NCI-H82 treated with DMSO at 0.1 percent for 48 hours (cell line): ENCODE data around the gene MICU1.
"Not testable (repeated sequence)": the region's sequence is repeated elsewhere in the genome, so short reads cannot be mapped to it uniquely, and the experiment has no call there.

Experiments used
- DNase-seq: peaks from one replicate; lab custom pipeline; 2025; ENCODE audit not compliant: unreplicated experiment; lab: John Stamatoyannopoulos, UW

Gene MICU1

DNA sequence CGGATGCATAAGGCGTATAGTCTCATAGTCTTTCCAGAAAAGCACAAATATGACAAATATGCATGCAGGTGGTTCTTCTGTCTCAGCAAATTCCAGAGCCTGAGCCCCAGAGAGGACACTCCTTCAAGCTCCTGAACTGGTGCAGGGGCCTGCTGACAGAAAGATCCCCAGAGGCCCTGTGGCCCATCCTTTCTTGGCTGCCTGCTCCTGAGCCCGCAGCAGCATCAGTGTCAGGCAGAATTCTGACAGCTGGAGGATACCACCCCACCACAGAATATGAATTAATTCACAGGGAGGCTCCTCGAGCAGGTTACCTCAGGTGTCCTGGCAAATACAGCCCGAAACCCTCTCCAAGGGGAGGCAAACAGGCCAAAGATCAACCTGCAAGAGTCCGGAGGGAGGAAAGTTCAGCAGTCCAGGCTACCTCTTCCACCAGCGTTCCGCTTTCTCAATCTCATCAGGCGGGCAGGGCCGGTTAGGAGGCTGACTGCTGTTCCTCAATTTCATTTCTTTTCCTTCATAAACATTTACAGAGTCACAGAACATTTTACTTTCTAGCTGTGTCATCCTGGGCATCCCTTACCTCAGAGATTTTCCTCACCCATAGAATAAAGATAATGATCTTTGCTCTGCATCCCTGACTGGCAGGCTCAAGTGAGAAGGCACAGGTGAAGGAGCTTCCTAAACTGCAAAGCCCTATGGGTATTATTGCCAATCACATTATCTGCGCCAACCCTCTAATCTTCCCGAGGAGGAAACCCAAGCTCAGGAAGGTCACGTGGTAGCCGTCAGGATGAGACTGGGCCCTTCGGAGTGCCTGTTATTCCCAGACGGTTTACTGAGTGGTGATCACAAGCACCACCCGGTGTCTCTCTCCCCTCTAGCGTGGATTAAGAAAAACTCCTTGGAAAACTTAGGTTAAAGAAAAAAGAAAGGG lies 272.6 kb downstream of the MICU1 start:
- peak; percentile 77 for DNase-seq

DNA sequence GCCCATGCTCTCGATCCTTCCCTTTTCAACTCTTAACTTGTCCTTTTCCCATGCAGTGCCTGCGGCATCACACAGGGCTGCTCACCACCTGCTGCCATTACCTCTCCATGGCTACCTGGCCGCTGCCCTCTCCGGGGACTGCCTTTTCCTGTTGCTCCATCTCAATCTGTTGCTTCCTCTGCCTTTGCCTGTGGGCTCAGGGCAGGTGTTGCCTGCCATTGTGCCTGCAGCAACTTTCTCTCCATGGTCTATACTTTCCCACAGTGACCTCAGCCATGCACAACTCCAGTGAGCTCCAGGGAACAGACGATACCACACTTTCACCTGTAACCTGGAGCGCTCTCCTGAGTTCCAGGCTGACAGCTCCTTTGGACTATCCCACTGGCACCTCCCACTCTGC lies 274.4 kb downstream of the MICU1 start:
- no peak for DNase-seq

DNA sequence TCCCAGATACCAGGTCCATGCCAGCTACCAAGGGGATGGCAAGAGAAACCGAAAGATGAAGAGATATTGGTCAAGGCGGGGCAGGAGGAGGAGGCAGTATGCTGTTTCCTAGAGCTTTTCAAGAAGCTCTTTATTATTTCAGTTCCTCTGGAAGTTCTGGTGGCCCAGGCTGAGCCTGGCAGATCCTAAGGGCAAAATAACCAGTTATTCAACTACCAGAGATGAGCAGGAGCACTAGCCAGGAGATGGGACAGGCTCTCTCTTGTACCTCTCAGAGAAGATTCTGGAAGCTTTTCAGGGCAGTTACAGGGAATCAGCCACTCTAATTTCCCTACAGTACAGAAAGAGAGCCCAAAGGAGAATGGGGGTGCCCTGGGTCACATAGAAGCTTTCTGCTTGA lies 276.4 kb downstream of the MICU1 start:
- no peak for DNase-seq

DNA sequence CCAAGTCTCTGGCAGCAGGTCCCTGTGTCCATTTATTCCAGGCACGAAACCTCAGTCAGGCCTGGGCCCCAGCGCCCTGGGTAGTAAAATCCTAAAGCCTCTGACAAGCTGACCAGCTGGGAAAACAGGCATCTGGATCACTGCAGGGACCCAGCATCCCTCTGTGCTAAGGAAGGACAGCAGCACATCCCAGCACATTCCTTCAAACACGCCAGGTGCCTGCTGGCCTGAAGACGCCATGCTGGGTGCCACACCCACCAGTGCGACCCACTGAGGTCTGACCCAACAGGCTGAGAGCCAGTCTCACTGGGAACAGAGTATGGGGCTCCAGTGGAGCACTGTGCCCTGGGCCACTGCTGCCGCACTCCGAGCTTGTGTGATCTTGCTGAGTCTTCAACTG lies 277.6 kb downstream of the MICU1 start:
- no peak for DNase-seq

DNA sequence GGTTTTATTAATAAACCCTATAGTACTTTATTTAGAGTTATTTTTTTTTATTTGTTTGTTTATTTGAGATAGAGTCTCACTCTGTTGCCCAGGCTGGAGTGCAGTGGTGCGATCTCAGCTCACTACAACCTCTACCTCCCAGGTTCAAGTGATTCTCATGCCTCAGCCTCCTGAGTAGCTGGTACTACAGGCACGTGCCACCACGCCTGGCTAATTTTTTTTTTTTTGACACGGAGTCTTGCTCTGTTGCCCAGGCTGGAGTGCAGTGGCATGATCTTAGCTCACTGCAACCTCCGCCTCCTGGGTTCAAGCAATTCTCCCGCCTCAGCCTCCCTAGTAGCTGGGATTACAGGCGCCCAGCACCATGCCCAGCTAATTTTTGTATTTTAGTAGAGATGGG lies 279.8 kb downstream of the MICU1 start:
- DNase-seq, result not testable (repeated sequence)

DNA sequence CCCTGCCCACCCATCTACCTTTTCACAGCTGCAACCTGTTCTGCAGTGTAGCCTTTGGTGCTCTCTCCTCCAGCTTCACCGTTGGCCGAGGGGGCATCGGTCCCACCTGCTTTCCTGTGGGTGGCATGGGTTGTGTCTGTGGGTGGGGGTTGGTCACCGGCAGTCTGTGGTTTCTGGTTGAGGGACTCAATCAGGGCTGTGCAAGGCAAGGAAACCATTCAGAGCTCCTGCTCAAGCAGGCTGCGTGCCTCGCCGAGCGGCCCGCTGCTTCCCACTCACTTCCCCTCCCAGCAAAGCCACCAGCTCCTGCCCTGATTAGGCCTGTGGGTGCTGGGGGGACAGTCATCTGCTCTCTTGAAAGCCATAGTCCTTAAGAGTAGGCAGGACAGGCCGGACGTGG lies 280.9 kb downstream of the MICU1 start:
- DNase-seq, result no peak

DNA sequence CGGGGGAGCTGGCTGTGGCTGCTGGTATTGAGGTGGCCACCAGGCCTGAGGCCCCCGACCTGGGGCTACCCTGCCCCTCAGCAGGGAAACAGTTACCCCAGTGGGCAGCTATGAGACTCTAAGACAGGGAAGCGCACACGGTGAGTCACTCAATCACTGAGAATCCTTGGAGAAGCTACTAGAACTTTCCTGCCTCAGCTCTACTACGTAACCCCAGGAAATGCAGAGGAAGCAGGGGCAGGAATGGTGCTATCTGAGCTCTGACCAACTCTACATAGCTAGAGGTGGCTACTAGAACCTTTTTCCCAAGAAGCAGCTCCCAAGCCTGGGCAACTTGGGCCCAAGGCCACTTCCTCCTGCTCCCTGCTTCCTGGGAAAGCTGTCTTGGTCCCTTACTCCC lies 283.0 kb downstream of the MICU1 start:
- no peak for DNase-seq

DNA sequence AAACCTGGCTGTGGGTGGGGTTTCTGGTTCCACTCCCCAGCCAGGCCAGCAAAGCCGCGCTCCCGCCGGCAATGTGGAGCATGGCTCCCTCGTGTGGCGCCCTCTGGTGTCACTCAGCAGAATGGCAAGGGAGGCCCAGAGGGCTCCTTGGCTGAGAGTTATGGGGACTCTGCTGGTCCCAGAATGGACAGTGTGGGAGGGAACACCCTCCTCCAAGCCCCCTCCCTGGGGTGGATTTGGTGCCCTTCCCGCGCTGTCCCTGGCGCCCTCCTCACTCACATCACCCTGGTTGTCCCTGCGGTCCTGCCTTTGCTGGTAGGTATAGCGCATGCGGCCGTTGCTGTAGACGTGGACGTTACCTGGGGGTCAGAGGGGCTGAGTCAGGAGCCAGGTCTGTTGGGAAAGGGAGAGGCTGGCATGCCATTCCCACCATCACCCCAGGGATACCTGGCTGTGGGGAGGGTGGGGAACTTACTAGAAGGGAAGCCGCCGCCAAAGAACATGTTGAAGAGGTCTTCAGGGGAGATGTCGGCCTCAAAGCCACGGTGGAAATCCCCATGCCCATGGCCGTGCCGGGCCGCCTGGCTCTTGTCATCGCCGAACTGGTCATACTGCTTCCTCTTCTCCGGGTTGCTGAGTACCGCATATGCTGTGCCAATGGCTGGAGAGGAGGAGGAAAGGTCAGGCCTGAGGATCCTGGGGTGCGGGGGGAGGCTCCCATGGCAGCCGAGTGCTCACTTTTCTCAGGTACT lies 285.2 kb downstream of the MICU1 start:
- DNase-seq, result no peak

DNA sequence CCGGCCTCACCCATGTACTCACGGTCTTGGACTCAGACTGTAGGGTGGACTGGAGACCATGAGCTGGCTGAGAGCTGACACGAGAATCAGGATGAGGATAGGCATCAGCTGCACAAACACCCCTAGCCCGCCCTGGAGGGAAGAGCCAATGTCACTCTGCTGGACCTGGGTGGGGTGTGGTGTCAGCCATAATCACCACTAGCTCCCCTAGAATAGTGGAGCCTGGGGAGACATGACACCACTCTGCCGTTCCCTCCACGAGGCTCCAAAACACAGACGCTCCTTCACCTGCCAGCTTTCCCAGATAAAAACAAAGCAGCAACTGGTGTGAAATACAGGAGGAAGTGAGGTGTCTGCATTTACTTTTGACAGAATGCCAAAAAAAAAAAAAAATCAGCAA lies 287.7 kb downstream of the MICU1 start:
- no peak for DNase-seq

DNA sequence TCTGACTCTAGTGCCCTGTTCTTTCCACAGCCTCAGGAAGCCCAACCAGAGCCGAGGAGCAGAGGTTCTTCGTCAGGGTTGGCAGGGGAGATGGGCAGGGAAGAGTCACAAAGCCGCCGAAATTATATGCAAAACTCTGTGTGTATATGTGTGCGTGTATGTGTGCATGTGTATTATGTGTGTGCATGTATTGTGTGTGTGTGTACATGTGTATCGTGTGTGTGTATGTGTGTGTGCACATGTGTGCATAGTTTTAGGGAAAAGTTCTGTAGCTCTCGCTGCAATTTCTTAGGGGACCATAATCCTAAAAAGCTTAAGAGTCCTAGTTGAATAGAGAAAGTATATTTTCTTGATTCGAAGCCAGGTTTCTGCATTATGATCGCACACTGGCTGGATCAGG lies 288.2 kb downstream of the MICU1 start:
- no peak for DNase-seq

DNA sequence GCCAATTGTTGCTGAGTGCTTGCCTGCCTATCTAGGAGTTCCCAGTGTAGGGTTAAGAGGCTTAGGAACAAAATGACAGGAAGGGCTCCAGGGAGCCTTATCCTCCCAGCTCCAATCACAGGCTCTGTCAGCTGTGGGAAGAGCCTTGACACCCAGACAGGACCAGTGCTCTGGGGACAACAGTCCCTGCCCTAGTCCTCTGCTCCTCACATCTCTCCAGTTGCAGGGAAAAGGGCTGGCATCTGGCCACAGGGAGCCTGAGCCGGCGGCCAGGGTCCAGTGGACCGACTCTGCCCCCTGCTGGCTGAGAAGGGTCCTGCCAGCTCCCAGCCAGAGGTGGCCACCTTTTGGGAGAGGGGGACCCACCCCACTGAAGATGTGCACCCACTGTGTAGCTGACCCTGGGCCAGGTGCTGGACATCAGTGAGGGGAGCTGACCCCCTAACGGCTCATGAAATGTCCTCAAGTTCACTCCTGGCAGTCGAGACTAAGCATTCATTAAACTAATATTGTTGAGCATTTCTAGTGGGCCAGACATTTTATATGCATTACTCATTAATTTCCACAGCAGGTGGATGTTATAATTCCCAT lies 288.7 kb downstream of the MICU1 start:
- DNase-seq, result peak; percentile 64

DNA sequence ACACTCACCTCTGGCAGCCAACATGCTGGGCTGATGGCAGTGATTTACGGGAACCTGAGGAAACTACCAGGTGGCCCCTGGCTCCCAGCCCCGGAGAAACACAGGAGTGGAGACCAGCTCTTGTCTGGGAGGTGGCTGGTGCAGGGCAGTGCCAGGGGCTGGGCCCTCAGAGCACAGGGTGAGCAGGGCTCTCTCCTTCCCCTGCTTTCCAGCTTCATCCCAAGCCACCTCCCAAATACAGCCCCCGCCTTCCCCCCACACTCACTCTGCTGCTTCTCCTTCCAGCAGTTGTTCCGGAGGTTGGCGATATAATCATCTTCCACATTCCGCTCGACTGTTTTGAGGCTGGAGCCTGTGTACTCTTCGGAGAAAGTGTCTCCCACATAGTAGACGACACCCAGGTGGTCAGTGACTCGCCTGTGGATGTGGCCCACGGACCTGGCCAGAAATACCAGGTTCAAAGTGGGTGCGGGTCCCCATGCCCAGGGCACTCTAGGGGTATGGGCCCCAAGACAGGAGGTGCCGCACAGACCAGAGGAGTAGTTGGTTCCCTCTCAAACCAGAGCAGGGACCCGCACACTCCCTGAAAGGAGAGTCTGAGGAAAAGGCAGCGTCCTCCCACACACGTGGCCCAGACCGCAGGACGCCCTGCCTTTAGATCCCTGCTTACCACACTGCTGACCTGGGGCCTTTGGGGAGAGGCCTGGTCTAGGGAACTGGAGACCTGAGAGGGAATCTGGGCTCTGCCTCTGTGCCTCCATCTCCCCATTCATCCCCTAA lies 289.4 kb downstream of the MICU1 start:
- no peak for DNase-seq

DNA sequence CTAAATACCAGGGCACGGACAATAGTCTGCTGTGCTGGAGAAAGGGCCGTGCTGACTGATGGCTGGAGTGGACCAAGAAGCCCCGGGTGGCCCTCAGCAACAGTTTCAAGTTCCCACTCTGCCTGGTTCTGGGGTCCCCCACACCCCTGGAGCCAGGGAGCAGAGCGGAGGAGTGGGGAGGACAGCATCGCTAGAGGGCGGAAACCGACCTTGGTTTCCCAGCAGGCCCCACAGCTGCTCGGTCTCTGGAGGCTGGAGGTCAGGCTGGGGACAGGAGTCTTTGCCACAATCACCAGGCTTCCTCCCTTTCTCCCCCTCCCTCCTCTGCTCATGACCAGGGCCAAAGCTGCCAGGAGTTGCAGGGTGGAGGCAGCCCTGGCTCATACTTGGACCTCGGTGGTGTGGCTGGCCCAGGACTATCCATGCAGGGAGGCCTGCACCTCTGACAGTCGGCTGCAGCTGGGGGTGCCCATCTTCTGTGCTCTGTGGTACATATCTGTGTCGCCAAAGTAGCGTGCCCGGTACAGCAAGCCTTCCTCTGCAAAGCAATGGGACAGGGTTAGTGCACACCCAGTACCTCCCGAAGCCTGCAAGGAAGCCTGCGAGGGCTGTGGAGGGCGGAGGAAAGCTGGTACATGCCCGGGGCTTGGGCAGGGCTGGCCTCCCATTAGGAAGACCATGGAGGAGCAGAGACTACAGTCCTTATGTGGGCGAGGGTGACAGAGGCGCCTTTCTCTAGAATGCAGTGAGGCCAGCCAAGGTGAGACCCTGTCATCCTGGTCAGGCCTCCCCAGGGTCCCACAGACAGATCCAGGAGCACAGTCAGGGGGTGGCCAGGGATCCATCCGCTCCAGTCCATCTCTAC lies 290.3 kb downstream of the MICU1 start:
- no peak for DNase-seq

DNA sequence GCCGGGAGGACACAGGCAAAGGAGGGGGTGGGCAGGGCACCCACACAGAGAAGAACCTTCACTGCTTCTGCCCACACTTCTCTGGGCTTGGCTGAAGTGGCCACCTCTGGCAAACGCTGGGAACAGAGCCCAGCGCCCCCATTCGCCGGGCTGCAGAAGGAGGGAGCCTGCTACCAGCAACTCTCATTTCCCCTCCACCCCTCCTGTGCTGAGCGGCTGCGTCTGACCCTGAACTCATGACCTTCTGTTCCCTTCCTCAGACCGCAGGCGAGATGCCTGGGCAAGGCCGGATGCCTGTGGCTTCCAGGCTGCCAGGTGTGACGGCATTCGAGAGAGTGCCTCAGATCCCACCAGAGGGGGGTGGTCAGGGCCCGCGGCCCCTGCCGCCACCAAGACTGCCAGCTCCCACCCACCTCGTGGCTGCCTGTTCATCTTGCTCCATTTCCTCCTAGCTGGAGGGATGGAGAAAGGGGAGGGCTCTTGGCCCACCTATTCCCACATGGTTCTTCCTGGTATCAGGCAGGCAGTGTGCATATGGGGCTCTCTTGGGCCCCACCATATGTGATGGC lies 291.0 kb downstream of the MICU1 start:
- no peak for DNase-seq

DNA sequence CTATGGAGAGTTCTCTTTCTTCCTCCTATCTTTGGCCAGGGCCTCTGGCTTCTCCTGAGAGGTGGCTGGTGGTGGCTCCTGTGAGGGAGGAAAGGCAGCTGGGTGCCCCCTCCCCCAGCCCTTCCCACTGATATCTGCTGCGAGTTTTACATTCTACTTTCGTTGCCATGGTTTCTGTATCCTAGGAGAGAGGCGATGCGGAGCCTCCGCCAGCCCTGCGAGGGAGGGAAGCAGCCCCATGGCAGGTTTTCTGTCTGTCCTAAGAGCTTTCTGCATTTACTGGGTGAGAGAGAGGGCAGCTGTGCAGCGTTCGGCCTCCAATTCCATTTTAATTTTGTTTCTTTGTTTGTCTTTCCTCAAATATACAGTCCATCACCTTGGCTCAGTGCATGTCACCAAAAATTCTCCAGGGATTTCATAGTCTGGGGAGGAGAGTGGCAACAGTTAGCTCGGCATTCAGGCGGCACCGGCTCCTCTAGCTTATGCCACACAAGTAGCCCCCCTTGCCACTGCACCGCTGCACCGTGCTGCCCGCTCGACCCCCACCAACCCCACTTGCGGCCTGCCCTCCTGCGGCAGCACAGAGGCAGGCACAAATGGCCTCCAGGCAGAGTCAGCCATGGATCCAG lies 291.6 kb downstream of the MICU1 start:
- DNase-seq, result no peak

DNA sequence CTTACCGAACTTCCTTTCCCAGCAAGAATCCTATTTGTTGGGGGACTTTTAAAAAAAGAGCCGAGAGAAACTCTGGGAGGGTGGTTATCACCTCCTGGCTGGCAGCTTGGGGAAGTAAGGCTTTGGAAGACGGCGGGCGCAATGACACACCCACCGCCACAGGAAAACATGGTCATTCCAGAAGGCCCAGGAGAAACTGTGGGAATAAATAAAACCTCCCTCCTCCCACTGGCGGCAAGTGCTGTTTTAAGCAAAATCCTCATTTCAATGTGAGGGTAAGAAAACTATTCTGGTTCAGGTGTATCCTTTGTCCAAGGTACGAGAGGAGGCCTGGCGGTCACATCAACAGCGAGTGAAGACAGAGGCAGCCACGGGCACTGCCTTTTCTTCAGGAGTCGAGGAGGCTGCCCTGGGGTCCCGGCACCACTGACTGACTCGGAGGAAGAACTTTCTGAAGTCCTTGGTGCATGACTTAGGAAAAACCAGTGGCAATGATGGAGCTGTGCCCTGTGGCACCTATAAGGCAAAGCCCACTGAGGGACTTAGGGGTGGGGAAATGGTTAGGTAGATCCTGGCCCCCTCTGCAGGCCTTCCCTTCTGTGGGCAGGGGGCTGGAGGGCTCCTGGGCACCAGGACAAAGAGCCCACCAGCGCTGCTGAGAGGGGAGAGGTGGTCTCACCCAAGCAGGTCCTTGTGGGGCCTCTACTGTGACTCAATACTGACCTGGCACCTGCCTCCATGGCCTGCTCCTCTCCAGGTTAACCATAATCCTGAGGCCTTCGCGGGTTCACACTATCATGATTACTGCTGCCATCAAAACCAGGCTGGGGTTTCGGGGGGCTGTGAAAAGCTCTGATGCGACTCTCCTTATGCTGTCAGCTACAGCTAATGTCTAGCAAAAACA lies 292.5 kb downstream of the MICU1 start:
- DNase-seq, result no peak

DNA sequence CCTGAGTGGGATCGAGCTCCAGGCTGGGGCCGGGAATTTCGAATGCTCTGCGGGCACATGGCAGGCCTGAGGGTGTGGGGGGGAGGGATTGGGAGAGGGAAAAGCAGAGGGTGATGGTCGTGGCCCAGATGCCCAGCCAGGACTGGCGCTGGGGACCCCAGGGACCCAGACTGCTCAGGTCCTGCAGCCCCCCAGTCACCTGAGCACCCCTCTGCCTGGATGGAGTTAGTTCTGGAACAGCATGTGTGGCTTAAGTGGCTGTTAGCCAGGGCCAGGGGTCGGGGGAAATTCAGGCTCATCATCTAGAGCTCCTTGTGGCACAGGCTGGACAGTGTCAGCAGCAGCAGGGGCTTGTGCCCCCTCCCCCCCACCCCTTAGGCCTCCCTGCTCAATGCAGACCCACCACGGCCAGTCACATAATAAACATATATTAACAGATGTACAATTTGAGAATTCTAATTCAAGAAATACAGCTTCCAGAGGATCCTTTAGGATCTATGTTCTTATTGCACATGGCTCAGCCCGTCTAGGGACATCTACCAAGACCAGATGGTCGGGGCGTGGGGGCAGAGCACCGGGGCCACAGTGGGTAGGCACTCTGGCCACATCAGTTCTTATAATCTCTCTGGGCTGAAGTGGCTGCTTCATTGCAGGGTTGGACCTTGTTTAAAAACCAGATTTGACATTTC lies 293.3 kb downstream of the MICU1 start:
- no peak for DNase-seq
